Stimulated activated CD8-positive, alpha-beta memory T cell treated with anti-CD3 and anti-CD28 coated beads, Interleukin-4, amount 100 ng/mL, for 24 hours (primary cell): ENCODE results near the gene ALG1.
"Not testable (repeated sequence)": the region's sequence is repeated elsewhere in the genome, so short reads cannot be mapped to it uniquely, and the experiment has no call there.

Experiments
- DNase-seq: peaks from one replicate; pipeline ENCODE4 v3.0.0-alpha.2; 2020; ENCODE audit warnings: low read depth

The ALG1 gene

DNA sequence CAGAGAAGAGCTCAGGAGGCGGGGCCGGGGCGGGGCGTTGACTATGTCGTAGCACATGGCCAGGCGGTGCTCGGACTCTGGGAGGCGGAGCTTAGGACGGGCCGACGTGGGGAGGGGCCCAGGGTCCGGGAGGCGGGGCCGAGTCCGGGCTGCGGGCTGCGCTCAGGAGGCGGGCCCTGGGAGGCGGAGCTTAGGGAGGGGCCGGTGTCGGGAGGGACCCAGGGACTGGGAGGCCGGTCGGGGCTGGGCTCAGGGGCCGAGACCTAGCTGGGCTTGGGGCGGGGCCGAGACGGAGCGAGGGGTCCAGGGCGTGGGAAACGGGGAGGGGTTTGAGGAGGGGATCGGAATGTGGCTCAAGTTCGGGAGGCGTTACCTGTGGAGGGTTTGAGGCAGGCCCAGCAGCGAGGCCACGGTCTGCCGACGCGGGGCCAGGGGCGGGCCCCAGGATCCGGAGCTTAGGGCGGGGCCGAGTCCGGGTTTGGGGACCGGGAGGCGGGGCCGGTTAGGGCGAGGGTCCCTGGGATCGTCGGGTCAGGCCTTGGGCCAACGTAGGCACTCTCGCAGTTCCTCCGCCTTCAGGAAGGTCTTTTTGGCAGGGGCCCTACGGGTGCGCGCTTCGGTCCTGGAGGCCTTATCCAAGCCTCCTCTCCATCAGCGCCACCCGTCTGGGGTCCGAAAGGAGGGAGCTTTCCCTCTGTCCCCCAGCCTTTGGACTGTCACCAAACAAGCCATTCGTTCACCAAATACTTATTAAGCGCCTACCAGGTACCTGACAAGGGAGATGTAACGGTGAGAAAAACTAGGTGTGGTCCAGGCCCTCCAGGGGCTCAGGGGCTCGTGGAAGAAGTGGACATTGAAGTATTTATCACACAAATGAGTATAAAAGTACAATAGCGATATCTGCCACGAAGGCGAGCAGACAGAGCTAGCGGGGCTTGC, 26.8 kb downstream of the ALG1 start:
- peak; percentile 54 for DNase-seq

DNA sequence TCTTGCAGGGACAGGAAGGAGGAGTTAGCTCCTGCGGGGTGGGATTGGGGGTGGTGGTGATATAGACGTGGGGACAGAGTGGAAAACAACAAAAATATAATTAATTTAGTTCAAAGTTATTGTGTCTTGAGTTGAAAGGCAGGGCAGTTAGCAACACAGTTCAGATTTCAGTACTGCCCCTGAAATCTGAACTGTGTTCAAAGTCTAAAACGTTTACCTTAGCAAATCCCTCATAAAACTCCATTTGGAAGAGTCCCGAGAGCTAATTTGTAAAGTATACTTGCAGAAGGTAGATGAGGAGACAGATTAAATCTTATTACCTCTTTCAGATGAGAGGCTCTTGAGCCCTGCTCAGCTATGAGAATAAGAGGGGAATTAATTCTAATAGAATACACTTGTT, 27.5 kb downstream of the ALG1 start:
- DNase-seq, result not testable (repeated sequence)

DNA sequence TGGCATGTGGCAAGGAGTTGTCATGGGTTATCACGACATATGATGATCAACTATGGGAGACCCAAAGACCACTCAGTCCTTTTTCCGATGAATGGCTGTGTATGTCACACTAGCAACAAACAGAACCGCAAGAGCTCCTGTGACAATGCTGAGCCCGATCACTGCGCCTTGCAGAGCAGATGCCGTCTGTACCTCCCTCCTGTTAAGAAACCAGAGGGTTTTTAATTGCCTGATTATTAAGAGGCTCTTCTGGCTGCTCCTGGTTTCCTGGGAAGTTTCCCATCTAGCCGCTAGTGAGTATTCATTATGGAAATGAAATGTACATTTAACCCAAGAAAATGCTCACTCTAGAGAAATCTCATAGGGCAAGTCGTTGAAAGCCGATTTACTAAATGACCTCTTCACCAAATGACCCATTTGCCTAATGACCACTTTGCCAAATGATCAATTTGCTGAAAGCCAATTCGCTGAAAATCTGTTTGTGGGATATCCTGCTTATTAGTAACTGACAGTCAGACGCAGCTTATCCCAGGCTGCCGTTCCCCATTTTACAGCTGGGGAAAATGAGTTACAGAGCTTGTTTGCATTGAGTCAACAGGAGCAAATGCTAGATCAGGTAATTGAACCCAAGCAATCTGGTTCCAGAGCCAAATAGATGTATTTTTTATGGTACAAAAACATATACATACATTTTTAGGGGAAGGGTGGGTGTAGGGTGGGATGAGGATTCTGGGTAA, 31.8 kb downstream of the ALG1 start:
- not testable (repeated sequence) for DNase-seq

DNA sequence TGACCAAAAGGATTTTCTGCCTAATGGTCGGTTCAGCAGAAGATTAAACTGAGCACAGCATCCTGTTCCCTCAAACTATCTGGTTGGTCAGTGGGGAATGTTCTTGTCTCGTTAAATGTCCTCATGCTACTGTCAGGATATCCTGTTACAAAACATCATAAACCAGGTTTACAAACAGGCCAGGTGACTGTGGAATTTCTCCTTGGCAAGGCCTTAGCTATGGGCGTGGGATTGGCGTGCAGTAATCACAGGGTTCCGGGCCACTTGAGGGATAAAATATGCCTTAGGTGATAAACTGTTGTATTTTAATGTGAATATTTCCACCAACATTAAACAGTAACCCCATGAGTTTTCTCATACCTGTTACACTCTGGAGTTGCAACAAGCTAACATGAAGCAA, 33.4 kb downstream of the ALG1 start:
- not testable (repeated sequence) for DNase-seq

DNA sequence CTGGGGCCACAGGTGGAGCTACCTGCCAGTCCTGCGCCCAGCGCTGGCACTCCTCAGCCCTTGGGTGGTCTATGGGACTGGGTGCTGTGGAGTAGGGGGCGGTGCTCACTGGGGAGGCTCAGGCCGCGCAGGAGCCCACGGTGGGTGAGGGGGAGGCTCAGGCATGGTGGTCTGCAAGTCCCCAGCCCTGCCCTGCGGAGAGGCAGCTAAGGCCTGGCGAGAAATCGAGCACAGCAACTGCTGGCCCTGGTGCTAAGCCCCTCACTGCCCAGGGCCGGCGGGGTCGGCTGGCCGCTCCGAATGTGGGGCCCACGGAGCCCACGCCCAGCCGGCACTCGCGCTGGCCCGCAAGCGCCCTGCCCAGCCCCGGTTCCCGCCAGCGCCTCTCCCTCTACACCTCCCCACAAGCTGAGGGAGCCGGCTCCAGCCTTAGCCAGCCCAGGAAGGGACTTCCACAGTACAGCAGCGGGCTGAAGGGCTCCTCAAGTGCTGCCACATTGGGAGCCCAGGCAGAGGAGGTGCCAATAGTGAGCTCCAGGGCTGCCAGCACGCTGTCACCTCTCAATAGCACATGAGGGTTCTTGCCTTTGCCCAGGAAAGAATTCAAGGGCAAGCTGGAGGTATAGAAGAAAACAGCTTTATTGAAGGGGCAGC, 37.0 kb downstream of the ALG1 start:
- DNase-seq, result no peak

DNA sequence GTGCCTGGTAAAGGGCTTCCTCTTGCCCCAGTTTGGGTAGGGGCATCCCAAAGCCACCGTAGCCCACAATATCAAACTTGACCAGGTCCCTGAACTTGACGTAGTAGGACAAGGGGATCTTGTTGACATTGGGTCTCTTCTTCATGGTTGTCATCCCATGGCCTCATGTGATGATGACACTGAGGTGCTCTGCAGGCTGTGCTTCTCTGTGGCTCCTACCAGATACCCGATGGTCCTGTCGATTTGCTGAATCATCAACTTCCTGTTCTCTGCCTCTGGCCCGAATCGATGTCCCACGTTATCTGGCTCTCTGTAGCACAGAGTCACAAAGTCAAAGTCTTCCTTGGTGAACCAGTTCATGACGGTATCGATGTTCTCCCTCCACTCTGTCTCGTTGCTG, 39.3 kb downstream of the ALG1 start:
- DNase-seq, result not testable (repeated sequence)

DNA sequence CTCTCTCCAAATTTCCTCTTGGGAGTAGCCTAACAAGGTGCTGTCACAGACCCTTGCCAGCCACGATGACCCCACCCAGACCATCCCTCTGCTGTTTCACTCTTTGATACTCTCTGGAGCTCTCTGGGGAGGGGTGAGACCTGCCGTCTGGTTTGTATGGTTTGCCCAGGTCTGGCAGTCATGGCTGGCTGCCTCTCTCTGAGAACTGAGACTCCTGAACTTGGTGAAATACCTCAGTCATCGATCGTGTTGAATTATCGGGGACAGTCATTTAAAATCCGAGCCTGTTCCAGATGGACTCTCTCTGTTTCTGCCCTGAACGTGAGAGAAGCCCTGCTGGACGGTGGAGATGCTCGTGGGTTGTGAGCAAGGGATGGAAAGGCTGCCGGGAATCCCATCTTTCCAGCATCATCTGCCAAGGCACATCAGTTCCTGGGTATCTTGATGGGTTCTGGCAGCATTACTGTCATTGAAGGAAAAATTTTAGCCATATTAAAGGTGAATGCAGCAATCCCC, 45.2 kb downstream of the ALG1 start:
- not testable (repeated sequence) for DNase-seq

DNA sequence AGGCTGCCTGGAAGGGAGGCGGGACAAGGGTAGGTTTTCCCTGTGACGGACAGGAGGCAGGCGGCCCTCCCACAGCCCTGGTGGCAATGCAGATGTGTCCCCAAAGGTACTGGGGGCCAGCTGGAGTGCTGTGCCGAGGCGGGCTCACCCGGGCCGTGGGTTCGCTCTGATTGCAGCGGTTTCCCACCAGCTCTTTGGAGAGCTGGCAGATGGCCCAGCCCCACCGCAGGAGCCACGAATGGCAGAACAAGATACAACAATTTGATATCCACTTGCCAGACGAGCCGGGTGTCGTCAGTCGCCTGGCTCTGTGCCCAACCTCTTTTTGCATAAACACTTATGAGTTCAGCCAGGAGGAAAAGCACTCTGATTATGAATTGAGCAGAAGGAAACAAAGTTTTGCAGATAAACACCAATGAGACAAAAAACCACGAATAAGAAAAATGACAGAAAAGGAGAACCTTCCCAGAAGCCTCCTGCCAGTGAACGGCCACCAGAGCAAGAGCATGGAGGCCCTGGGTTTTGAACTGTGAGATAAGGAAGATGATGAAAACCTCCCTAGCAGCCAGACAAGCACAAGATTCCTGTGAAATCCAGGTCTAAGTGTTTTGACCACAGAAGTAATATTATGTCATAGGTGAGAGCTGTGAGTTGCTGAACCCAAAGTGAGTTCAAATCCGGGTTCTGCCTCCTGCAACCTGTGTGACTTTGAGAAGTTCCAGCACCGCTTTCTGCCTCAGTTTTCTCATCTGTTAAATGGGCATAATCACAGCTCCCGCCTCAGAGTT, 45.9 kb downstream of the ALG1 start:
- peak; percentile 19 for DNase-seq

DNA sequence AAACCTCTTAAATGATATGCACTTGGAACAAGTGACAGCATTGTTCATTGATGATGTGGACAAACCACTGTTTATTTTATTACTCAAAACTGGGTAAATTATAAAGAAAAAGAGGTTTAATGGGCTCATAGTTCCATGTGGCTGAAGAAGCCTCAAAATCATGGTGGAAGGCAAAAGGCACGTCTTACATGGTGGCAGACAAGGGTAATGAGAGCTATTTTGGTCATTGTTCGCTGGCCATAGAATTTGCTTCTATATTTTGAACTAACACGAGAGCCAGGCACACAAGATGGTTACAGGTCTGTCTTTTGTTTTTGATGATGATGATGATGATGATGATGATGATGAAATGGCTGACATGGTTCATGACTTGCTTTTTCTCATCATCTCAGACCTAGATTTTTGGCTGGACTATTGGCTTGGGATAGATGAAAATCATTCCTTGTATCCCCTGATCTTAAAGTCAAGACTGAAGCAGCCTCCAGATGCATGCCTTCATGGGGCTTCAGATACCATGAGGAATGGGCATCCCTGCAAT, 59.9 kb downstream of the ALG1 start:
- DNase-seq, result not testable (repeated sequence)

DNA sequence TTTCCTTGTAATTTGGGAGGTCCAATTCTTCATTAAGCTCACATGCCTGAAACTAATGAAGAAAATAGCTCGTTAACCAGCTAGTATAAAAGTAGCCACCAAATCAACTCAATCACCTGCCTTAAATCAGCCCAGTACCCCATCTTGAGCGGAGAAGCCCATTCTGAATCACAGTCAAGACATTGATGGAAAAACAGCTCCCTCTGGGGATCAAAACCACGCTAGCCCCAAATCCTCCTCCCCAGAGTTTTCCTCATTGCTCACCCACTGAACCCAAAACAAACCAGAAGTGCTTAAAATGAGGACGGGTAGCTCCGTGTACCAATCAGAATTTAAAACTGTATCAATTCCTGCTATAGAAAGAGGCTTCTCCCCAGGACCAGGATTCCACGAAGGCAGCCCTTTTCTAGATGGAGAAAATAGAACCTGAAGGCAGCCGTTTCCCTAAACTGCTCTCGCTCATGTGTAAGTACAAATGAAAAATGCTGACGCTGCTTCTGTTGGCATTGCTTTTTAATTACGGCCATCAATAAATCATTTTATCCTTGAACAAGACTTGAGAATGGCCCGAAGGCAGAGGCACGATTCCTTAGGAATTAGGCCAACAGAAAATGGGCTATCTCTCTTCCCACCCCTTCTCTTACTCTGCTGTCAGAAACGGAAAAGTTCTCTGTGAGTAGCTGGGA, 61.4 kb downstream of the ALG1 start:
- DNase-seq, result not testable (repeated sequence)

DNA sequence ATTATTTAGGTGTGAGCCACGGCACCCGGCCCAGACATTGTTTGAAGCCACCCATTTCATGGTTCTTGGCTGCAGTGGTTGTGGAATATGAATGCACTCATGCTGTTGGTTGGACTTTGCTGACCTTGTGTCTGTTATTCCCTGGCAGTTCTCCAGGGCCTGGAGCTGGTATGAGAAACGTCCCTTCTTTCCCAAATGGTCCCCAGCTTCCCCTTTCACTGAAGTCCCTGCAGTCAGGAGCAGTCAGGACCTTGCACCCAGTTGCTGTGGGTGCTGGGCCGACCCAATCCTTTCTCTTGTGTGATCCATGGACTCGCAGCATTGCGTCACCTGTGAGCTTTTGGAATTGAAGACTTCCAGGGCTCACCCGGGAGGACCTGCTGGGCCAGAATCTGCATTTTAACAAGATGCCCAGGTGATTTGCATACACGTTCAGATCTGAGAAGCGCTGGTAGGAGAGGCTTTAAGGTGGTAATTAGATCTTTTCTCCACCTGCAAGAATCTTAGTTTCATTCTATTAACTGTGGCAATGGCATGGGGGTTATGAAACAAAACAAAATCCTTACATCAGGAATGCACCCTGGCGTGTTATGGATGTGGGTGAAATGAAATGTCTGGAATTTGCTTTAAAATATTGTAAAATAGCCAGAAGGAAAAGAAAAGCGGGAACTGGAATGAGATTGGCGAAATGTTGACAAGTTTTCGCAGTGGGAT, 63.3 kb downstream of the ALG1 start:
- not testable (repeated sequence) for DNase-seq
